Measurements from ENCODE around the gene NDUFS6.

The NDUFS6 gene

DNA sequence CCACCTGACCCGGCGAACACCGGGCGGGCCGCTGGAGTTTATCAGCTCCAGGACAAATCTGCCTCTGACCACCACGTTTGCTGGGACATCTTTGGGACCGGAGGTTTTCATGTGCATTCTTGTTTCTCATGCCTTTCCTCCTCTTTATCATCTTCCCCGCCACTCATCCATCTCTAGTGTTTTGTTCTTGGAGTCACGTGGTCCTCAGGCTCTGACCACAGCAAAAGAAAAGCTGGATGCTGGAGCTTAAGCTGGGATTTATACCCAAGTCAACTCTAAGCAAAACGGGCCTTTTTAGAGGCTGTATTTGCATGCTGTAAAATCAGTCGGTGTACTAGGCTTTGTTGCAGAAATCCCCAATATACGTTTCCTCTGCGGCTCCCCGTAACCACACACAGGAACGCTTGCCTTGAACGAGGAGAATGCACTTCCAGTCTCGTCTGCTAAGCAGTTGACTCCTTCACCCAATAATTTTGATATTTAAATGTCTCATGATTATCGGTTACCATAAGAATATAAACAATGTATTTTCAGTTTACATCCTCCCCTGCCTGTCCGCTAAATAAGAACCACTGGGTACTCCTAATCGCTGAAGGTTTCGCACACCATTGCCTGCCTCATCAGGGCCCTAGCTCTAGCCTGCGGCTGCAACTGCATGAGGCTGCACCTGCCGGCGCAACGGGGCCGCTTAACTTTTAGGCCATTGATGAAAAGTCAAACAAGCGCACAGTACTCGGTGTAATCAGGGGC, 560 bp upstream of the NDUFS6 start (continued):
- TF ChIP-seq, protein P1, sequence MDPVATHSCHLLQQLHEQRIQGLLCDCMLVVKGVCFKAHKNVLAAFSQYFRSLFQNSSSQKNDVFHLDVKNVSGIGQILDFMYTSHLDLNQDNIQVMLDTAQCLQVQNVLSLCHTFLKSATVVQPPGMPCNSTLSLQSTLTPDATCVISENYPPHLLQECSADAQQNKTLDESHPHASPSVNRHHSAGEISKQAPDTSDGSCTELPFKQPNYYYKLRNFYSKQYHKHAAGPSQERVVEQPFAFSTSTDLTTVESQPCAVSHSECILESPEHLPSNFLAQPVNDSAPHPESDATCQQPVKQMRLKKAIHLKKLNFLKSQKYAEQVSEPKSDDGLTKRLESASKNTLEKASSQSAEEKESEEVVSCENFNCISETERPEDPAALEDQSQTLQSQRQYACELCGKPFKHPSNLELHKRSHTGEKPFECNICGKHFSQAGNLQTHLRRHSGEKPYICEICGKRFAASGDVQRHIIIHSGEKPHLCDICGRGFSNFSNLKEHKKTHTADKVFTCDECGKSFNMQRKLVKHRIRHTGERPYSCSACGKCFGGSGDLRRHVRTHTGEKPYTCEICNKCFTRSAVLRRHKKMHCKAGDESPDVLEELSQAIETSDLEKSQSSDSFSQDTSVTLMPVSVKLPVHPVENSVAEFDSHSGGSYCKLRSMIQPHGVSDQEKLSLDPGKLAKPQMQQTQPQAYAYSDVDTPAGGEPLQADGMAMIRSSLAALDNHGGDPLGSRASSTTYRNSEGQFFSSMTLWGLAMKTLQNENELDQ (tag by site-specific recombination; IDR thresholded peaks at IDR 0.05; ENCODE audit: low read depth), result no peak
- TF ChIP-seq, protein P2, sequence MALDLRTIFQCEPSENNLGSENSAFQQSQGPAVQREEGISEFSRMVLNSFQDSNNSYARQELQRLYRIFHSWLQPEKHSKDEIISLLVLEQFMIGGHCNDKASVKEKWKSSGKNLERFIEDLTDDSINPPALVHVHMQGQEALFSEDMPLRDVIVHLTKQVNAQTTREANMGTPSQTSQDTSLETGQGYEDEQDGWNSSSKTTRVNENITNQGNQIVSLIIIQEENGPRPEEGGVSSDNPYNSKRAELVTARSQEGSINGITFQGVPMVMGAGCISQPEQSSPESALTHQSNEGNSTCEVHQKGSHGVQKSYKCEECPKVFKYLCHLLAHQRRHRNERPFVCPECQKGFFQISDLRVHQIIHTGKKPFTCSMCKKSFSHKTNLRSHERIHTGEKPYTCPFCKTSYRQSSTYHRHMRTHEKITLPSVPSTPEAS (tag by site-specific recombination; IDR thresholded peaks at IDR 0.05), result no peak
- peak; percentile 97; the same call in 1 of the 2 replicates for TF ChIP-seq ZNF335 (tag by site-specific recombination; conservative IDR thresholded peaks at IDR 0.05)
- no peak for TF ChIP-seq ZNF292 (tag by site-specific recombination; IDR thresholded peaks at IDR 0.05; ENCODE audit: borderline replicate concordance, low read depth)
- TF ChIP-seq ZNF560 (tag by site-specific recombination; IDR thresholded peaks at IDR 0.05; ENCODE audit: borderline replicate concordance), result no peak
- no peak for TF ChIP-seq ZEB2 (tag by site-specific recombination; IDR thresholded peaks at IDR 0.05)
- 0 out of 2 replicates have a peak, but pooled peaks have one; percentile 7 for TF ChIP-seq KLF1 (tag by site-specific recombination; IDR thresholded peaks at IDR 0.05)
- no peak for TF ChIP-seq EGR2 (tag by site-specific recombination; IDR thresholded peaks at IDR 0.05; ENCODE audit: low read depth)
- no peak for TF ChIP-seq GLI2 (tag by site-specific recombination; IDR thresholded peaks at IDR 0.05; ENCODE audit: borderline replicate concordance, low read depth)
- 0 out of 2 replicates have a peak, but pooled peaks have one; percentile 36 for TF ChIP-seq ZNF24 (tag by site-specific recombination; IDR thresholded peaks at IDR 0.05)
- no peak for TF ChIP-seq ZNF530 (tag by site-specific recombination; IDR thresholded peaks at IDR 0.05; ENCODE audit: low read depth)
- TF ChIP-seq ZFP69B (tag by site-specific recombination; IDR thresholded peaks at IDR 0.05), result no peak
- no peak for TF ChIP-seq ZNF585B (tag by site-specific recombination; IDR thresholded peaks at IDR 0.05)
- no peak for TF ChIP-seq YY2 (tag by site-specific recombination; IDR thresholded peaks at IDR 0.05)
- no peak for TF ChIP-seq ZNF549 (tag by site-specific recombination; IDR thresholded peaks at IDR 0.05)
- TF ChIP-seq ZNF211 (tag by site-specific recombination; IDR thresholded peaks at IDR 0.05; ENCODE audit: low read depth), result no peak
- no peak for TF ChIP-seq ZNF660 (tag by site-specific recombination; IDR thresholded peaks at IDR 0.05)
- TF ChIP-seq ZNF324 (tag by site-specific recombination; IDR thresholded peaks at IDR 0.05), result no peak
- TF ChIP-seq ZNF37A (tag by site-specific recombination; IDR thresholded peaks at IDR 0.05), result no peak
- no peak; the same call in 1 of the 2 replicates for TF ChIP-seq ZNF654 (tag by site-specific recombination; IDR thresholded peaks at IDR 0.05; ENCODE audit: low read depth)
- TF ChIP-seq, protein P3, sequence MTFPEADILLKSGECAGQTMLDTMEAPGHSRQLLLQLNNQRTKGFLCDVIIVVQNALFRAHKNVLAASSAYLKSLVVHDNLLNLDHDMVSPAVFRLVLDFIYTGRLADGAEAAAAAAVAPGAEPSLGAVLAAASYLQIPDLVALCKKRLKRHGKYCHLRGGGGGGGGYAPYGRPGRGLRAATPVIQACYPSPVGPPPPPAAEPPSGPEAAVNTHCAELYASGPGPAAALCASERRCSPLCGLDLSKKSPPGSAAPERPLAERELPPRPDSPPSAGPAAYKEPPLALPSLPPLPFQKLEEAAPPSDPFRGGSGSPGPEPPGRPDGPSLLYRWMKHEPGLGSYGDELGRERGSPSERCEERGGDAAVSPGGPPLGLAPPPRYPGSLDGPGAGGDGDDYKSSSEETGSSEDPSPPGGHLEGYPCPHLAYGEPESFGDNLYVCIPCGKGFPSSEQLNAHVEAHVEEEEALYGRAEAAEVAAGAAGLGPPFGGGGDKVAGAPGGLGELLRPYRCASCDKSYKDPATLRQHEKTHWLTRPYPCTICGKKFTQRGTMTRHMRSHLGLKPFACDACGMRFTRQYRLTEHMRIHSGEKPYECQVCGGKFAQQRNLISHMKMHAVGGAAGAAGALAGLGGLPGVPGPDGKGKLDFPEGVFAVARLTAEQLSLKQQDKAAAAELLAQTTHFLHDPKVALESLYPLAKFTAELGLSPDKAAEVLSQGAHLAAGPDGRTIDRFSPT (tag by site-specific recombination; IDR thresholded peaks at IDR 0.05), result no peak
- TF ChIP-seq ZNF76 (tag by site-specific recombination; IDR thresholded peaks at IDR 0.05; ENCODE audit: borderline replicate concordance, low read depth), result no peak
- TF ChIP-seq ZNF623 (tag by site-specific recombination; IDR thresholded peaks at IDR 0.05), result no peak
- TF ChIP-seq, protein P4, sequence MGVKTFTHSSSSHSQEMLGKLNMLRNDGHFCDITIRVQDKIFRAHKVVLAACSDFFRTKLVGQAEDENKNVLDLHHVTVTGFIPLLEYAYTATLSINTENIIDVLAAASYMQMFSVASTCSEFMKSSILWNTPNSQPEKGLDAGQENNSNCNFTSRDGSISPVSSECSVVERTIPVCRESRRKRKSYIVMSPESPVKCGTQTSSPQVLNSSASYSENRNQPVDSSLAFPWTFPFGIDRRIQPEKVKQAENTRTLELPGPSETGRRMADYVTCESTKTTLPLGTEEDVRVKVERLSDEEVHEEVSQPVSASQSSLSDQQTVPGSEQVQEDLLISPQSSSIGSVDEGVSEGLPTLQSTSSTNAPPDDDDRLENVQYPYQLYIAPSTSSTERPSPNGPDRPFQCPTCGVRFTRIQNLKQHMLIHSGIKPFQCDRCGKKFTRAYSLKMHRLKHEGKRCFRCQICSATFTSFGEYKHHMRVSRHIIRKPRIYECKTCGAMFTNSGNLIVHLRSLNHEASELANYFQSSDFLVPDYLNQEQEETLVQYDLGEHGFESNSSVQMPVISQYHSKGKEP (tag by site-specific recombination; IDR thresholded peaks at IDR 0.05), result peak; percentile 96
- no peak for TF ChIP-seq ZSCAN23 (tag by site-specific recombination; IDR thresholded peaks at IDR 0.05)
- TF ChIP-seq, protein P5, sequence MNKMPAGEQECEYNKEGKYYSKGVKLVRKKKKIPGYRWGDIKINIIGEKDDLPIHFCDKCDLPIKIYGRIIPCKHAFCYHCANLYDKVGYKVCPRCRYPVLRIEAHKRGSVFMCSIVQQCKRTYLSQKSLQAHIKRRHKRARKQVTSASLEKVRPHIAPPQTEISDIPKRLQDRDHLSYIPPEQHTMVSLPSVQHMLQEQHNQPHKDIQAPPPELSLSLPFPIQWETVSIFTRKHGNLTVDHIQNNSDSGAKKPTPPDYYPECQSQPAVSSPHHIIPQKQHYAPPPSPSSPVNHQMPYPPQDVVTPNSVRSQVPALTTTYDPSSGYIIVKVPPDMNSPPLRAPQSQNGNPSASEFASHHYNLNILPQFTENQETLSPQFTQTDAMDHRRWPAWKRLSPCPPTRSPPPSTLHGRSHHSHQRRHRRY (tag by site-specific recombination; IDR thresholded peaks at IDR 0.05), result no peak
- no peak for TF ChIP-seq ZNF658 (tag by site-specific recombination; IDR thresholded peaks at IDR 0.05)
- no peak for TF ChIP-seq ZNF610 (tag by site-specific recombination; IDR thresholded peaks at IDR 0.05; ENCODE audit: borderline replicate concordance)
- no peak for TF ChIP-seq ZNF629 (tag by site-specific recombination; IDR thresholded peaks at IDR 0.05)
- TF ChIP-seq ZNF600 (tag by site-specific recombination; IDR thresholded peaks at IDR 0.05), result no peak
- no peak for TF ChIP-seq ZNF48 (tag by site-specific recombination; IDR thresholded peaks at IDR 0.05)
- TF ChIP-seq ZNF16 (tag by site-specific recombination; IDR thresholded peaks at IDR 0.05; ENCODE audit: low read depth), result no peak
- TF ChIP-seq ZFP37 (tag by site-specific recombination; IDR thresholded peaks at IDR 0.05), result no peak
- no peak for TF ChIP-seq ZNF133 (tag by site-specific recombination; IDR thresholded peaks at IDR 0.05)
